GM21367 (cell line): ENCODE results near the gene SMIM36.
A peak's percentile ranks its signal among the peaks of the same experiment; 100 is the strongest.
"Not testable (repeated sequence)": the region's sequence is repeated elsewhere in the genome, so short reads cannot be mapped to it uniquely, and the experiment has no call there.

Experiments used
- ATAC-seq: cut with Tn5 transposase; IDR thresholded peaks from one replicate; pipeline ENCODE4 v1.9.1; 2021; ENCODE audit not compliant: unreplicated experiment

The SMIM36 gene

DNA sequence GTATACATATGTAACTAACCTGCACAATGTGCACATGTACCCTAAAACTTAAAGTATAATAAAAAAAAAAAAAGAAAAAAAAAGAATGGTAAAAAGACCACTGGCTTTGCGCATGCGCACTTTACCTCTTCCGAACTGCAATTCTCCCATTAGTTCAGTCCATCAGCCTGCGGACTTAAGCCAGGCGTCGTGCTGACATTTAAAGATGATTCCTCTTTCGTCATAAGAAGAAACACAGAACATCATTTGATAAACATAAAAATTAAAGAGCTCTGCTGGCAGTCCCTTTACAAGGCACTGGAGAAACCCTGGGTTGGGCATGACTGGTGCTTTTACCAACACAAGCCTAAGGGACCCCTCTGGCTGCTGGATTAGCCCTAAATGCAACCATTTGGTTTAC, 3.6 kb downstream of the SMIM36 start:
- not testable (repeated sequence) for ATAC-seq

DNA sequence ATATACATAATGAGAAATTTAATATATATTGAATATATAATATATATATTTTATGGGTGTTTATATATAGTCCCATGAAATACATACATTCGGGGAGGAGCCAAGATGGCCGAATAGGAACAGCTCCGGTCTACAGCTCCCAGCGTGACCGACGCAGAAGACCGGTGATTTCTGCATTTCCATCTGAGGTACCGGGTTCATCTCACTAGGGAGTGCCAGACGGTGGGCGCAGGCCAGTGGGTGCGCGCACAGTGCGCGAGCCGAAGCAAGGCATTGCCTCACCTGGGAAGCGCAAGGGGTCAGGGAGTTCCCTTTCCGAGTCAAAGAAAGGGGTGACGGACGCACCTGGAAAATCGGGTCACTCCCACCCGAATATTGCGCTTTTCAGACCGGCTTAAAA, 9.6 kb downstream of the SMIM36 start:
- not testable (repeated sequence) for ATAC-seq

DNA sequence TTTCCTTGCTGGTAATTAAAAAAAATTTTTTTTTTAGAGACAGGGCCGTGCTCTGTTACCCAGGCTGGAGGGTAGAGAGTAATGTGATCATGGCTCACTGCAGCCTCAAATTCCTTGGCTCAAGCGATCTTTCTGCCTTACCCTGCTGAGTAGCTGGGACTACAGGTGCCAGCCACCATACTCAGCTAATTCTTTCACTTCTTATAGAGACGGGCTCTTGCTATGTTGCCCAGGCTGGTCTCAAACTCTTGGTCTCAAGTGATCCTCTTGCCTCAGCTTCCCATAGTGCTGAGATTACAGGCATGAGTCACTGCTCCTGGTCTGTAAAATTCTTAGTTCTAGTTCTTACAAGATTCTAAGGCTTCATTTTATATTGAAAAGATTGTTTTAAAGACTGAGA, 11.1 kb downstream of the SMIM36 start:
- ATAC-seq, result no peak

DNA sequence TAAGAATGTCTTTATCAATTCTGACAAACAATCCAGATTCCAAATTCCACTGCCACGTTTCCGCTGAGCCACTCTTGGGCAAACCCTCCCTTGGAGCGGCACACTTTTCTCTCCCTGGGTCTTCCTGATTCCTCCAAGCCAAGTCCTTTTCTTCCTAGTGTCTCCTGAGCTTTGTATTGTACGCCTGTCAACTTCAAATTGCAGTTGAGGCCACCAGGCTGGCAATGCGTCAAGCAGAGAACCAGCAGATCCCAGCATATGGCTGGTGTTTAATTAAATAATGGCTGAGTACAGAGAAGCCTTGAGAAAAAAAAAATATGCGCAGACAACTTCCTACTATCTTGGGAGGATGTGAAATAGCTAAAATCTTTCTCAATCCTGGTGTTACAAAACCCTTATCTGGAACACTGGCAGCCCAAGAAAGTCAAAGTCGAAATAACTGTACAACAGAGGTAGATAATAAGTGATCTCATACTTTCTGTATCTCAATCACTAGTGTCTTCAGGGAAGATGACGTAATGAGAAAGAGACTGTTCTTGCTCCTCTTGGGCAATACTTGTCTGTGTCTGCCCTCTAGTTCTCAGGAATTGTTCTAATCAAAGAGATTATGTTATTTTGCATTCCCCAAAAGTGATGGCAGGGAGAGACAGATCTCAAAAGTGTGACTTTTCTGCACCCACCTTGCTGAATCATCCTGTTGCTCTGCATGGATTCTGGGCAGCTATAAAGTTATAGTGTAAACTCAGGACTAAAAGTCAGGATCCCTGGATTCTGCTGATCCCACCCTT, 15.0 kb downstream of the SMIM36 start:
- ATAC-seq, result no peak

DNA sequence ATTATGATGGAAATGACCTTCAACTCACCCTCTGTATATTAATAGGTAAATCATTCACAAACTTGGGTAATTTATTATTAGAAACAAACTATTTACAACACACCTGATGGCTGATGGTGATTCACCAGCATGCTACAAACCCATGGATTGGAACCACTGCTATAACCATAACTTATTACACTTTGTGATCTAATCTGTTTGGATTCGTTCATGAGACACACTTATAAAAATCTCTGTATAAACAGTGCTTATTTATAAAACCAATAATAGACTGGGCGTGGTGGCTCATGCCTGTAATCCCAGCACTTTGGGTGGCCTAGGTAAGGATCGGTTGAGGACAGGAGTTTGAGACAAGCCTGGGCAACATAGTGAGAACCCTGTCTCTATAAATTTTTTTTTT, 16.0 kb downstream of the SMIM36 start:
- no peak for ATAC-seq

DNA sequence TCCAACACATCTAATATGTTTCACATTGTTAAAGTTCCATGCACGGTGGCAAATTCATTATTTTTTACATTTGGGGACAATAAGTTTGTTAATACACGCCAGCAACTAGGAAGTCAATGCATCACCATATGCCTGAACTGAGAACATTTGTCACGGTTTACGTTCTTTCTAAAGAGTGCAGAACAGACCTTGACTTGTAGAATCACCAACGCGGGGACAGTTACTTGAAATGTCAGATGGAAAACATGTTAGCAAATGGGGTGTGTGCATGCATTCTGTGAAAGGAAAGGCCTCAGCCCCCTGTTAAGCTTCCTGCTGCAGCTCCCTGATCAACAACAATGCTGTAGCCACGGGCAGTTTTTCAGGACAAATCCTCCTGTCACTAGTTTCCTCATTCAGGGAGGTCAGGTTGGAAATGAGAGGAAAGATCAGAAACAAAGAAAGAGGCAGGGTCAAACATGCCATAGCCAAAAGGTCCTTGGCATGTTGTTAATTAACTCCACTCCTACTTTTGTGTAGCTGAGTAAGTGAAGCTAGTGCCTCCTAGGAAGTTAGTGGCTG, 18.4 kb downstream of the SMIM36 start:
- no peak for ATAC-seq

DNA sequence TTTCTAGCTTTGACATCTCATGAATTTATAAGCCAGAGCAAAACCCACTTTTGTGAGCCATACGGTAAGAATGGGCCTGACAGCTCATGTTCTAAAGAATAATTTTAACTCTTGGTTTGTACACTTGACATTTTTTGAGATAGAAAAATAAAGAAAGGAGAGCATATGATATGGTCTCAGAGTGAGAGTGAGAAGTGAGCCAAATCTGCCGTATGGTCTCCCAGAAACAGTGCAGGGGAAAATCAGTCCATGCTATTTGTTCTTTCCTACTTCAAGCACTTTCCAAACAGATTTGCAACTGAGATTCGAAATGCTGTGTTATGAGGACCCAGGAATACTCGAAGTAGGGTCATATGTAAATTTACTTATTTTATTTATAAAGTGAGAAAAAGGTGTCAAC, 20.9 kb downstream of the SMIM36 start:
- no peak for ATAC-seq

DNA sequence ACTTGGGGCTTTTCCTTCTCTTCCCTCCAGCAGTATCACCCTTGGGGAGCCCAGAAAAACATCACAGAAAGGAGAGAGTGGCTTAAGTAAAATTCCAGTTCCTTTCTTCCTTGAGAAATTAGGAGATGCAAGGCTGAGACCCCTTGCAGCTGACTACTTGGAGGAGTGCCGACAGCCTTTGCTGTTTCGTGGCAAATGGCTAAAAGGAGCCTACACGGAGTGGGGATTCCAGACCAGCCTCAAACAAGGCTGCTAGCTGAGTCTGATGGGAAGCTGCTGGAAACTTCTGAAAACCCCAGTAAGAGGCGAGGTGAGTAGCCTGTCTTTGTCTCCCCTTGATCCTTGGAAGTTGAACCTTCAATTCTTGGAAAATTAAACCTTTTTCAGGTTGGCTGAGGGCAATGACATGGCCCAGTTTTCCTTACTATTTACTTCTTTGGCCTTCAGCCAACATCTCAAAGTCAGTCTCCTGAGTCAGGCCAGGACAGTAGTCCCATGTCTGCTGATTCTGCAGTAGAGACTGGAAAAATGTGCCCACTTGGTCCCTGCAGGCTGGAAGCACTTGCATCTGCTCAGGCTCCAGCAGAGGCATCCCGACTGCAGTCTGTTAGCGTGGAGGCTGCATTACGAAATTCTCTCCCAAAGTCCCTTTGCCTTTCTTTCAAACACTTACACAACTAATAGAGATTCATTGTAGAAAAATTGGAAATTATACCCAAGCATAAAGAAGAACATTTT, 23.4 kb downstream of the SMIM36 start:
- ATAC-seq, result no peak

DNA sequence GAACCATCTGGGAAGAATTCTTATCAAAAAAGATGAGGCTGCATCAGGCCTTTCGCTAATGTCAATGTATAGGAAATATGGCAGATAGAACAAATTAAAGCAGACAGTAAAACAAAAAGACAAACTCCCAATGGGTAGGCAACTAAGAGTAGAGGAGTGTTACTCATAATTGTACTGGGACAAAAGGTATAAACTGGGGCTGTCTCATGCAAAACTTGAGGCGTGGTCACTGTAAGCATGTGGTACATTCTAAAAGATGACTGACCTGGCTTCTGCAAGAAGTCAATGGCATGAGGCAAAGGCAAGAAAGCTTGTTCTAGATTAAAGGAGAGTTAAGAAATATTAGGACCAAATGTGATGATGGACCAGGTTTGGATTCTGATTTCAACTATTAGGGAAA, 26.7 kb downstream of the SMIM36 start:
- no peak for ATAC-seq

DNA sequence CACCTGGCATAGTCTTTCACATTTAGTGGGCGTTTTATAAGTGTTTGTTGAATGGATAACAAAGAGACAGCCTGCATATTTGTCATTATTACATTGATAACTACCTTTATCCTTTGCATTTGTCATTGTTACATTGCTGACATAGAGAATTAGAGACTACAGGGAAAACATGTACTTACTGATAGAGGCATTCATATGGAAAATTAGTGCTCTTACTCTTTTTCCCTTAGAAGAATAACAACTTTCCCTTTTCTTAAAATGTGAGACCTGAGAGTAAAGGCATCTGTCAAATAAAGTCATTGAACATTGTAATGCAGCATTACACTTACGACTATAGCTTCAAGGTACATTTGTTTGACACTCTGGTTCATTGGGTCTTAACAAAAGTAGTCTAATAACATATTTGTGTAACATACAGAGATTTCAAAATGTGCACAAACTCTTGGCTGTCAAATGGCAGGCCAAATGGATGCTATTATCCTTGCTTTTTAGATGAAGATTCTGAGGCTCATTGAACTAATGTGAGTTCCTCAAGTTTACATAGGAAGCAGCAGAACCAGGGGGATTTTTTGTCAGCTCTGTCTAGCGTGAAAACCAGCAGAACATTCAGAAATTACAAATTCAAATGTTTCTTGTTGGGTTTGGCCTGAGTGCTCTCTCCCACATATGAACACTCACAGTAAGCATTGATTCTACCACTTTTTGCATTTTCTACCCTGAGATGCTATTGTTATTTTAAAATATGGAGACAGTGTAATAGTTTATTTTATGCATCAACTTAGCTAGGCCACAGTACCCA, 28.5 kb downstream of the SMIM36 start:
- ATAC-seq, result no peak

DNA sequence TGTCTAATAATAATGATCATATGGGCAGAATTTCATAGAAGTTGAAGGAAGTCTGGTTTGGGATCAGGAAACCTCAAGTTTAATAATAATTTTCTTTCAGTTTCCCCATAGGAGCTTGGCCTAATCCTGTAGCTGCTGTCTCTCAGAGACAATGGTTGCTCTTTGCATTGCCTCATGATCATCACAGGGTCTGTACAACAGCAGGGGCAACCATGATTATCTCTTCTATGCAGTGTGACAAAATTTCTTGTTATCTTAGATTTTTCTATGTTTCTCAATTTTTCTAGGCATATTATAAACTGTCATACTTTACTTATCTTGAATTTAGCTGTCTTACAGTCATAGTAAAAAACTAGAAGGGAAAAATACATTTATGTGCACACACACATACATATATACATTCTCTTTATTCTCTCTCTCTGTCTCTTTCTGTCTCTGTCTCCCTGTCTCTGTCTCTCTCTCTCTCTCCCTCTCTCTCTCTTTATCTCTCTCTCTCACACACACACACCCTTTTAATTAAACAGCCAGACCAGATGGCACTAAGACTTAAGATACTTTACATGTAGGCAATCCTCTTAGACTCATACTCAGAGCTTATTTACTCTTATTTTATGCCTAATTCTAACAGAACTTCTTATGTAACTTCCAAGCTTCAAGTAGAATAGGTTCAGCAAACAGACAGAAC, 30.5 kb downstream of the SMIM36 start:
- no peak for ATAC-seq

DNA sequence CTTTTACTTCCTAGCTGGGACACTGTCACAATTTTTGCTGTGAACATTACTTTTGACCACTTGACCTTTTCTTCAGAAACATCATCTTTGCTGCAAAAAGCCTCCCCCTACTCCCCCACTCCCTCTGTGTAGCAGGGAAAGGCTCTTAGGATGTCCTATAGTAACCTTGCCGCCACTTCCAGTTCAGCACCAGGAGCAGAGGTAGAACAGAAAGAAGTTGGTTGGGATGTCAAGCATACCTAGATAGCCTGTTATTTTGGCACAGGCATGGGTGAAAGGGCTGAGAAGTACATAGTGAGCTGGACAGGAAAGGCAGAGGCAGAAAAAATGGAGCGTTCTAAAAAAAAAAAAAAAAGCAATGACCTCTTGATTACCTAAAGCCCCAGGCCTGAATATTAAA, 31.3 kb downstream of the SMIM36 start:
- ATAC-seq, result no peak

DNA sequence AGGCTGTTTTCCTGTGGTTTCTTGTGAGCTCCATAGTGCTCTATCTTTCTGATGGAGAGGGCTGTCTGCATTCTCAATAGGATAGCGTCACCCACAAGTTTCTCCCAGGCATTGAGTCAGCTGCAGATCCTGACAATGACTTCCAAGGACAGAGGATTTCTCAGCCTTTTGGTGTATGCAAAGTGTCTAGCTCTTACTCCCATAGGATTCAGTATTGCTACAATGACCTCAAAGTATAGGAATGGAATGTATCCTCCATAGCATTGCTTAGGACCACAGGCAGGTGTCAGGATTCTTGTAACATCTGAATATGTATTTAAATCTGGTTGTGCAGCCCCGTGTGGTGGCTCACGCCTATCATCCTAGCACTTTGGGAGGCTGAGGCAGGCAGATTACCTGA, 32.3 kb downstream of the SMIM36 start:
- no peak for ATAC-seq

DNA sequence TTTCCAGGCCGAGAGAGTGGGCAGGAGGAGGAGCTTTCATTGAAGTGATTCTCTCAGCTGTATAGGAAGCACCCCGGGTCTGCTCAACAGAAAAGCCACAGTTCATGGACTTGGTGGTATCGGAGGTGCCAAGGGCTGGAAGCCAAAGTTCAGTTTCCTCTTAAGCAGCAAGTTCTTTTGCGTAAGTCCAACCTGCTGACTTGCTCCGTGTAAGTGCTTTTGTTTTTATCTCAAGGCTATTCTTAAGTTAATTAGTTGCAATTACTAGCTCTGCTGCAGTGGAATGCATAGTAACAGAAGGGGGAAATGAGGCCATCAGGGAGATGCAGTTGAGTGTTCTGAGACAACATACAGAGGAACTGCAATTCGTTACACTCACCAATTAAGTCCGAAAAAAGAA, 44.6 kb downstream of the SMIM36 start:
- ATAC-seq, result no peak

DNA sequence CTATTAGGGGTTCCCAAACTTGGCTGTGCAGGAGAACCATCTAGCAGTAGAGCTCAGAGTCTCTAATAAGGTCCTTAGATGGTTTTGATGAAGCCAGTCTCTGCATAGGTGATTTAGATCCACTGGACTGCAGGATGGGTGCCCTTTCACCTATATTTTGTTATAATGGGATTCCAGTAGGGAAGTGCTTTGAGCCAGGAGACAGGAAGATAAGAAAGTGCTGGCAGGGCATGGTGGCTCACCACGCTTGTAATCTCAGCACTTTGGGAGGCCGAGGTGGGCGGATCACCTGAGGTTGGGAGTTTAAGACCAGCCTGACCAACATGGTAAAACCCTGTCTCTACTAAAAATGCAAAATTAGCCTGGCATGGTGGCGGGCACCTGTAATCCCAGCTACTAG, 45.5 kb downstream of the SMIM36 start:
- ATAC-seq, result not testable (repeated sequence)

DNA sequence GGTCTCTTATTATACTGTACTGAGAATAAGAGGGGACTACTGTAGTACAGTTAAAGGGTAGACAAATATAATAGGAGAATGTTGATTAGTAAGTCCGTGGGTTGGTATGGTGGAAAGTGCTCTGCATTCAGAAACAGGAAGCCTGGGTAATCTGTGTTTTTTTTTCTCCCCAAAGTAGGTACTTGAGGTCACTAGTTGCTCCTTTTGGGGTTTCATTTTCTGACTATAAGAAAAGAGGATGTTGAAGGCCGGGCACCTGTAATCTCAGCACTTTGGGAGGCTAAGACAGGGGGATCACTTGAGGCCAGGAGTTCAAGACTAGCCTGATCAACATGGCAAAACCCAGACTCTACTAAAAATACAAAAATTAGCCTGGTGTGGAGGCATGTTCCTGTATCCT, 47.7 kb downstream of the SMIM36 start:
- ATAC-seq, result peak; percentile 76

DNA sequence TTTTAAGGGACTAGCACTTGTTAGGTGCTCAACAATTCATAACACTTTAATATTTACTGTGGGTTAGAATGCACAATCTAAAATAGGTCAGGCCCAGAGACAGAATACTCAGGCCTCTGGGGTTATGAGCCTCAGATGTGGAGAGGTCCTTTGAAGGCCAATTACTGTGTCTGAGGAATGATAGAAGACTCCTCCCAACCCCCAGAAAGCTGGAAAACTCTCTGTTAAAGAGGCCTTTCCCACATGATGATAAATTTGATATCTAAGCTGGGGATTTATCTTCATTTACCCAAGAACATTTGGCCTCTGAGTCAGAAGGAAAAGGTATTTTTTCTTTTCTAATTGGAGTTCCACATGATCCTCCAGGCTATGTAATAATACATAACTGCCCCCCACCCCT, 48.5 kb downstream of the SMIM36 start:
- ATAC-seq, result no peak

DNA sequence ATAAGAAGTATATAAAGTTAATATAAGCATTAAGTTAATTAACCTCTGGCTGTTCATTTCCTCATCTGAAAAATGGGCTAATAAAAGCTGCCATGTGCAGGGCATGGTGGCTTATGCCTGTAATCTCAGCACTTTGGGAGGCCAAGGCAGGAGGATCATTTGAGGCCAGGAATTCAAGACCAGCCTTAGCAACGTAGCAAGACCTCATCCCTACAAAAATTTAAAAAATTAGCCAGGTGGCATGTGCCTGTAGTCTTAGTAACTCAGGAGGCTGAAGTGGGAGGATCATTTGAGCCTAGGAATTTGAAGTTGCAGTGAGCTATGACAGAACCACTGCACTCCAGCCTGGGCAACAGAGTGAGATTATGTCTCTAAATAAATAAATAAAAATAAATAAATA, 49.0 kb downstream of the SMIM36 start:
- no peak for ATAC-seq

DNA sequence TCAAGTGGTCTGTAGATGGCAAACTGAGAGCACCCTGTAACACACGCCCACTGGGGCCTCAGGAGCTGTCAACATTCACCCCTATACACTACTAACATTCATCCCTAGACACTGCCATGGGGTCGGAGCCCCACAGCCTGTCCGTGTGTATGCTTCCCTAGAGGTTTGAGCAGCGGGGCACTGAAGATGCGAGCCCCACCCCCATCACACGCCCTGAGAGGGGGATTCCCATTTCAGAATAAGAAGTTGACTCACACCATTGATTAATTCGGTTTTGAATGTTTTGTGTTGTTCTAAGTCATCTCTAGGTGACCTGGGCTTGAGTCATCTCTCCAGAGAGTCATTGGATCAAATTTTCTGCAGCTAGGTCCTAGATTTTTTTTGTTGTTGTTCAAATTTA, 52.3 kb downstream of the SMIM36 start:
- ATAC-seq, result no peak

DNA sequence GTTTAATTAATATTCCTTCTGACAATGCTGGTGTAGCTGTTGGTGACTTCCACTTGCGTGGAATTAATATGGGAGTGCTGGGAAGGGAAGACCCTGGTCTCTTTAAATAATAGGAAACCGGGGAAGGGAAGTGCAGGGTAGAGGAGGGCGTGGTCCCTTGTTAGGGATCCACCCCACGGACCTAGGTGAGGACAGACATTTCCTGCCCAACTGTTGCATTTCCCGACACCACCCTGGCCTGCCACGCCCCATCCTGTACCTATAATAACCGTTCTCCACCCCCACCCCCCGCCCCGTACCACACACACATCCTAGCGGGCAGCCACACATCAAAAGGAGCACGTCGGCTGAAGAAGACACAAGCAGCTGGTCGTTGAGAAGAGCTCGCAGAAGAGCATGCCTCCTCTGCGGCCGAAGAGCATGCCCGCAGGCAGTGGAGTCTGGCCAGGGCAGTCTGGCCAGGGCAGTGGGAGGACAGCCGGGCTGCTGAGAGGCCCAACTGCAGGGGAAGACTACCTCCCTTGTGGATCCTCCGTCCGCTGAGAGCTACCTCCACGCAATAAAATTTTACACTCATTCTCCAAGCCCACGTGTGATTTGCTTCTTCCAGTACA, 52.9 kb downstream of the SMIM36 start:
- ATAC-seq, result no peak
